Measurements from ENCODE around the gene SPAST. TPM values are rescaled to one million over a fixed set of nuclear protein-coding genes. Genes with fewer than 3 reads are reported as not detected.
"Not testable (repeated sequence)": the region's sequence is repeated elsewhere in the genome, so short reads cannot be mapped to it uniquely, and the experiment has no call there.

SPAST gene, protein sequence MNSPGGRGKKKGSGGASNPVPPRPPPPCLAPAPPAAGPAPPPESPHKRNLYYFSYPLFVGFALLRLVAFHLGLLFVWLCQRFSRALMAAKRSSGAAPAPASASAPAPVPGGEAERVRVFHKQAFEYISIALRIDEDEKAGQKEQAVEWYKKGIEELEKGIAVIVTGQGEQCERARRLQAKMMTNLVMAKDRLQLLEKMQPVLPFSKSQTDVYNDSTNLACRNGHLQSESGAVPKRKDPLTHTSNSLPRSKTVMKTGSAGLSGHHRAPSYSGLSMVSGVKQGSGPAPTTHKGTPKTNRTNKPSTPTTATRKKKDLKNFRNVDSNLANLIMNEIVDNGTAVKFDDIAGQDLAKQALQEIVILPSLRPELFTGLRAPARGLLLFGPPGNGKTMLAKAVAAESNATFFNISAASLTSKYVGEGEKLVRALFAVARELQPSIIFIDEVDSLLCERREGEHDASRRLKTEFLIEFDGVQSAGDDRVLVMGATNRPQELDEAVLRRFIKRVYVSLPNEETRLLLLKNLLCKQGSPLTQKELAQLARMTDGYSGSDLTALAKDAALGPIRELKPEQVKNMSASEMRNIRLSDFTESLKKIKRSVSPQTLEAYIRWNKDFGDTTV
- 12.5 and 14.4 TPM in 2 replicates for total RNA-seq (2012; rRNA removed)

DNA sequence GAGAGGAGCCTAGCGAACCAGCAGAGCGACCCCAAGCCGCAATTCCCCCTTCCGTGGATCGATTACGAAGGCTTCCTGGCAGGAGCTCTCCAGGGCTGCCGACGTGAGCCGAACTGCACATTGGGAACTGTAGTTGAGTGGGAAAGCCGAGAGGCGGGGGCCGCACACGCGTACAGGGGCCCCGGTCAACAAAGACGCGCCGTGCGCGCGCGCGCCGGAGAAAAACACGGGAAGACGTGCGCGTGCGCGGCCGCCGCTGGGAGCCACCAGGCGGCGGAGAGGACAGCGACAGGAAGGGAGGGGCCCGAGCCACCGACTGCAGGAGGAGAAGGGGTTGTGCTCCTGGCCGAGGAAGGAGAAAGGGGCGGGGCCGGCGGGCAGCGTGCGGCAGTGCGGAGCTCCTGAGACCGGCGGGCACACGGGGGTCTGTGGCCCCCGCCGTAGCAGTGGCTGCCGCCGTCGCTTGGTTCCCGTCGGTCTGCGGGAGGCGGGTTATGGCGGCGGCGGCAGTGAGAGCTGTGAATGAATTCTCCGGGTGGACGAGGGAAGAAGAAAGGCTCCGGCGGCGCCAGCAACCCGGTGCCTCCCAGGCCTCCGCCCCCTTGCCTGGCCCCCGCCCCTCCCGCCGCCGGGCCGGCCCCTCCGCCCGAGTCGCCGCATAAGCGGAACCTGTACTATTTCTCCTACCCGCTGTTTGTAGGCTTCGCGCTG is at the start of gene SPAST:
SPAST (plus strand) TSS at position 247 of the 711 bp plus-strand sequence; CDS start at position 523, 276 bp downstream.
- Histone ChIP-seq H3K36me3 (ENCODE audit: insufficient read depth, low read length) (no peaks in the 10 kb centered on the region), H3K9ac (ENCODE audit: low read depth, low read length) (peak within 1 kb of the TSS; percentile 85), H3K4me2 (ENCODE audit: low read length) (peak within 1 kb of the TSS; percentile 83), H3K9me3 (replicated peaks; ENCODE audit: low read length) (no peaks in the 10 kb centered on the region), H3K4me3 (ENCODE audit: low read length) (peak within 1 kb of the TSS; percentile 87), H3K4me1 (ENCODE audit: control insufficient read depth, insufficient read depth, low read length) (peaks cover 17% of the 10 kb centered on the region), H3K27me3 (ENCODE audit: control insufficient read depth, insufficient read depth, low read length) (no peaks in the 10 kb centered on the region)

DNA sequence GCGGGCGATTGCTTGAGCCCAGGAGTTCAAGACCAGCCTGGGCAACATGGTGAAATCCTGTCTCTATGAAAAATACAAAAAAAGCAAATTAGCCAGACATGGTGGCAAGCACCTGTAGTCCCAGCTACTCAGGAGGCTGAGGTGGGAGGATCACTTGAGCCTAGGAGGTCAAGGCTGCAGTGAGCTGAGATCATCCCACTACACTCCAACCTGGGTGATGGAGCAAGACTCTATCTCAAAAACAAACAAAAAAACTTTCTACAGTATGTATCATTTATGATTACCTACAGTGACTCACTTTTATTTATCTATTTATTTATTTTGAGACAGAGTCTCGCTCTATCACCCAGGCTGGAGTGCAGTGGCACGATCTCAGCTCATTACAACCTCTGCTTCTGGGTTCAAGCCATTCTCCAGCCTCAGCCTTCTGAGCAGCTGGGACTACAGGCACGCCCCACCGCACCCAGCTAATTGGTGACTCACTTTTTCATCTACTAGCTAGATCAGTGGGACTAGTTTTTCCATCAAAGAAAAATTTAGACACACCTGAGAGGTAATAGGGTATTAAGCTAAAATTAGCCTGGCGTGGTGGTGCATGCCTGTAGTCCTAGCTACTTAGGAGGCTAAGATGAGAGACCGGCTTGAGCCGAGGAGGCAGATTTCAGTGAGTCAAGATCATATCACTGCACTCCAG is 44.4 kb upstream of the SPAST start:
- H3K9me3 ChIP-seq (replicated peaks; ENCODE audit: low read length); H3K4me1 ChIP-seq (ENCODE audit: control insufficient read depth, insufficient read depth, low read length); H3K4me3 ChIP-seq (ENCODE audit: low read length); H3K4me2 ChIP-seq (ENCODE audit: low read length); H3K27me3 ChIP-seq (ENCODE audit: control insufficient read depth, insufficient read depth, low read length); H3K9ac ChIP-seq (ENCODE audit: low read depth, low read length): not testable (repeated sequence)
- peaks cover 29% of the 10 kb centered on the region for H3K36me3 ChIP-seq (ENCODE audit: insufficient read depth, low read length)

DNA sequence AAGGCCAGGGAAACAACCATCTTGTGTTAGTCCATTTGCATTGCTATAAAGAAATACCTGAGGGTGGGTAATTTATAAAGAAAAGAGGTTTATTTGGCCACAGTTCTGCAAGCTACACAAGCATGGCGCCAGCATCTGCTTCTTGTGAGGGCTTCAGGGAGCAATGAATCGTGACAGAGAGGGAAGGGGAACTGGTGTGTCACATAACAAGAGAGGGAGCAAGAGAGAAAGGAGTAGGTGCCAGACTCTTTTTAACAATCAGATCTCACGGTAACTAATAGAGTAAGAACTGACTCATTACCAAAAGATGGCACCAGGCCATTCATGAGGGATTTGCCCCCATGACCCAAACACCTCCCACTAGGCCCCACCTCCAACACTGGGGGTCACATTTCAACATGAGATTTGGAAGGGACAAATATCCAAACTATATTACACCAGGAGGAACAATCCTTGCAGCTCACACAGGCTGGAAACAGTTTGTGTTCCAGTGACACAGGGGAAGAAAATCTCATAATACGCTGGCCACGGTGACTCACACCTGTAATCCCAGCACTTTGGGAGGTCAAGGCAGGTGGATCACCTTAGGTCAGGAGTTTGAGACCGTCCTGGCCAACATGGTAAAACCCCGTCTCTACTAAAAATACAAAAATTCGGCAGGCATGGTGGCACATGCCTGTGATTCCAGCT is 29.0 kb upstream of the SPAST start:
- H3K27me3 ChIP-seq (ENCODE audit: control insufficient read depth, insufficient read depth, low read length); H3K9me3 ChIP-seq (replicated peaks; ENCODE audit: low read length); H3K4me1 ChIP-seq (ENCODE audit: control insufficient read depth, insufficient read depth, low read length); H3K4me2 ChIP-seq (ENCODE audit: low read length); H3K36me3 ChIP-seq (ENCODE audit: insufficient read depth, low read length); H3K4me3 ChIP-seq (ENCODE audit: low read length); H3K9ac ChIP-seq (ENCODE audit: low read depth, low read length): not testable (repeated sequence)

DNA sequence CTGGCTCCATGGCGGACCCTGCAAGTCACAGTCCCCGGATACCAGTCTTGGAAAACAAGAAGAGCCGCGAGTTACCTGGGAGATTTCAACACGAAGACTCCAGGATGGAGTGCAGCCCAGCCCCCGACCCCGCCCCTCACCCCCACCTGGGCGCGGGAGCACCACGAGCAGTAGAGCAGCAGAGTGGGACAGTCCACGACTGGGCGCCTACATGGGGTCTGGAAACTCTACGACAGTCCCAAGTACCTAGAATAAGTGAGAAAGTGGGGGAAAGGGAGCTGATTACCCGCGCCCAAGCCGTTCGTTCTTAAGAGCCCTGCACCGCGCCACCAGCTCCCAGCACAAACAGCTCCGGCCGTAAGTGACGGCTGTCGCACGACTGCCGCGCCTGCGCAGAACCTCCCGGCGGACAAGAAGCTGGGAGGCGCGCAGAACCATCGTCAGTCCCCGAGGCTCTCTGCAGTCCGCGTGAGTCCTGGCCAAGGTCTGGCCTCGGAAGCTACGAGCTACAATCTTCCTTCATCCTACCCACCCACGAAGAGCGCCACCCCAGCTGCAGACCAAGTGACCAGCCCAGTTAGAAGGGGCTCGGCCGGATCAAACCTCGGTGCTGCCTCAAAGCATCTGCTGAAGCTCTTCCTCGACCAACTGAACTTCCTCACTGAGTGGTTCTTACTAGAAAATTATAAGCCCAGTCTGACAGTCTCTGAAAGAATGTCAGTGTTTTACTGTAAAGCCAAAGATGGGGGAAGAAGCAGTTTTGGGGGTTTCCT is 23.7 kb upstream of the SPAST start, which contains the start of gene DPY30:
DPY30 (minus strand) TSS at position 359 of the 773 bp plus-strand sequence; CDS start at position 10, 349 bp downstream.
- H3K4me2 ChIP-seq (ENCODE audit: low read length): peak within 1 kb of the TSS; percentile 90
- H3K27me3 ChIP-seq (ENCODE audit: control insufficient read depth, insufficient read depth, low read length): no peaks in the 10 kb centered on the region
- H3K4me3 ChIP-seq (ENCODE audit: low read length): peak within 1 kb of the TSS; percentile 79
- H3K9me3 ChIP-seq (replicated peaks; ENCODE audit: low read length): no peaks in the 10 kb centered on the region
- peak within 1 kb of the TSS; percentile 86 for H3K9ac ChIP-seq (ENCODE audit: low read depth, low read length)
- peaks cover 2% of the 10 kb centered on the region for H3K4me1 ChIP-seq (ENCODE audit: control insufficient read depth, insufficient read depth, low read length)
- H3K36me3 ChIP-seq (ENCODE audit: insufficient read depth, low read length): no peaks in the 10 kb centered on the region

DNA sequence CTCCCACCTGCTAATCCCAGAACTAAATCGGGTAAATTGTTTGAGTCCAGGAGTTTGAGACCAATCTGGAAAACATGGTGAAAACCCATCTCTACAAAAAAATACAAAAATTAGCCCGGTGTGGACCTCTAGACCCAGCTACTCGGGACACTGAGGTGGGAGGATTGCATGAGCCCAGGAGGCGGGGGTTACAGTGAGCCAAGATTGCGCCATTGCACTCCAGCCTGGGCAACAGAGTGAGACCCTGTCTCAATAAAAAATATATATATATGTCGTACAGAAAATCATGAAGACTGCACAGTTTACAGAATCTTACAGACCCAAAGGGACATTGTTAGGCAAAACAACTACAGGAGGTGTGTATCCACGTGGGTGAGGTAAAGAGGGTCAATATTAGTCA is 19.8 kb upstream of the SPAST start:
- Histone ChIP-seq H3K27me3 (ENCODE audit: control insufficient read depth, insufficient read depth, low read length) (no peaks in the 10 kb centered on the region), H3K4me2 (ENCODE audit: low read length) (no peak overlapping the region), H3K4me1 (ENCODE audit: control insufficient read depth, insufficient read depth, low read length) (peaks cover 2% of the 10 kb centered on the region), H3K9ac (ENCODE audit: low read depth, low read length) (no peak overlapping the region), H3K9me3 (replicated peaks; ENCODE audit: low read length) (no peaks in the 10 kb centered on the region), H3K4me3 (ENCODE audit: low read length) (no peak overlapping the region), H3K36me3 (ENCODE audit: insufficient read depth, low read length) (no peaks in the 10 kb centered on the region)

DNA sequence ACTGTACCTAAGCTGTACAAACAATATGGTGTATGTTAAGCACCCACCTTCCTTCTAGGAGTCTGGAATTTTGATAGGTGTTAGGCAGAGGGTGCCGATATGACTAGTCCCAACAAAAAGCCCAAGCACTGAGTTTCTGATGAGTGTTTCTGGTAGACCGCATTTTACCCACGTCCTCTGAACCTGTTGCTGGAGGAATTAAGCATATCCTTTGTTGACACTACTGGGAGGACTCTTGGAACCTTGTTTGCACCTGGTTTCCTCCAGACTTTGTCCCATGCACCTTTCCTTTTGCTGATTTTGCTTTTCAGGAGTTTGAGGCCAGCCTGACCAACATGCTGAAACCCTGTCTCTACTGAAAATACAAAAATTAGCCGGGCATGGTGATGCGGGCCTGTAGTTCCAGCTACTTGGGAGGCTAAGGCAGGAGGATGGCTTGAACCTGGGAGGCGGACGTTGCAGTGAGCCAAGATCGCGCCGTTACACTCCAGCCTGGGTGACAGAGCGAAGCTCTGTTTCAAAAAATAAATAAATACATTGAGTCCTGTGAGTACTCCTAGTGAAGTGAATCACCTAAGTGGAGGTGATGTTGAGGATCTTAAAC is 11.4 kb upstream of the SPAST start:
- Histone ChIP-seq H3K9ac (ENCODE audit: low read depth, low read length) (no peak overlapping the region), H3K4me3 (ENCODE audit: low read length) (no peak overlapping the region), H3K27me3 (ENCODE audit: control insufficient read depth, insufficient read depth, low read length) (no peaks in the 10 kb centered on the region), H3K4me1 (ENCODE audit: control insufficient read depth, insufficient read depth, low read length) (no peaks in the 10 kb centered on the region), H3K4me2 (ENCODE audit: low read length) (no peak overlapping the region), H3K9me3 (replicated peaks; ENCODE audit: low read length) (no peaks in the 10 kb centered on the region), H3K36me3 (ENCODE audit: insufficient read depth, low read length) (no peaks in the 10 kb centered on the region)

DNA sequence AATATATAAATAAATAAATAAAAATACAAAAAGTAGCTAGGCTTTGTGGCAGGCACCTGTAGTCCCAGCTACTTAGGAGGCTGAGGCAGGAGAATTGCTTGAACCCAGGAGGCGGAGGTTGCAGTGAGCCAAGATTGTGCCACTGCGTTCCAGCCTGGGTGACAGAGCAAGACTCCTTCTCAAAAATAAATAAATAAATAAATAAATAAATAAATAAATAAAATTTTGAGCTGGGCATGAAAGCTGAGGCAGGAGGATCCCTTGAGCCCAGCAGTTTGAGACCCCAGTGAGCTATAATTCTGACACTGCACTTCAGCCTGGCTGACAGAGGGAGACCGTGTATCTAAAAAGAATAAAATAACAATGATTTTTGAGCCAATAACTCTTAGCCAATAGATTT is 8.8 kb upstream of the SPAST start:
- not testable (repeated sequence) for H3K27me3 ChIP-seq (ENCODE audit: control insufficient read depth, insufficient read depth, low read length); H3K4me1 ChIP-seq (ENCODE audit: control insufficient read depth, insufficient read depth, low read length); H3K4me3 ChIP-seq (ENCODE audit: low read length); H3K36me3 ChIP-seq (ENCODE audit: insufficient read depth, low read length); H3K9ac ChIP-seq (ENCODE audit: low read depth, low read length); H3K4me2 ChIP-seq (ENCODE audit: low read length); H3K9me3 ChIP-seq (replicated peaks; ENCODE audit: low read length)

DNA sequence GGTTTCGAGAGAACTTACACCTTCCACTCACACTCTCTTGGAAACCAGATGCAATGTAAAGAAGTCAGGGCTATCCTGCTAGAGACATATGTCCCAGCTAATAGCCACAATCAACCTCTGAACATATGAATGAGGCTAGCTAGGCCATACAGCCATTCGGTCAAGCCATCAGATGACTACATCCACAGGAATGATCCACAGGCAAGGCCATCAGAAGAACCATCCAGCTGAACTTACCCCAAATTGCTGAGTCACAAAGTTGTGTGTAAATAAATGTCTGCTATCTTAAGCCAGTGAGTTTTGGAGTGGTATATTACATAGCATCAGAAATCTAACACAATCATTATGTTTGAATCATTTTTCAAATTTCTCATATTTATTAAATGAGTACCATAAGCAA is 5.2 kb upstream of the SPAST start:
- H3K9me3 ChIP-seq (replicated peaks; ENCODE audit: low read length): no peaks in the 10 kb centered on the region
- H3K36me3 ChIP-seq (ENCODE audit: insufficient read depth, low read length): no peaks in the 10 kb centered on the region
- H3K4me1 ChIP-seq (ENCODE audit: control insufficient read depth, insufficient read depth, low read length): peaks cover 8% of the 10 kb centered on the region
- no peak overlapping the region for H3K4me3 ChIP-seq (ENCODE audit: low read length)
- H3K27me3 ChIP-seq (ENCODE audit: control insufficient read depth, insufficient read depth, low read length): no peaks in the 10 kb centered on the region
- H3K4me2 ChIP-seq (ENCODE audit: low read length): no peak overlapping the region
- no peak overlapping the region for H3K9ac ChIP-seq (ENCODE audit: low read depth, low read length)

DNA sequence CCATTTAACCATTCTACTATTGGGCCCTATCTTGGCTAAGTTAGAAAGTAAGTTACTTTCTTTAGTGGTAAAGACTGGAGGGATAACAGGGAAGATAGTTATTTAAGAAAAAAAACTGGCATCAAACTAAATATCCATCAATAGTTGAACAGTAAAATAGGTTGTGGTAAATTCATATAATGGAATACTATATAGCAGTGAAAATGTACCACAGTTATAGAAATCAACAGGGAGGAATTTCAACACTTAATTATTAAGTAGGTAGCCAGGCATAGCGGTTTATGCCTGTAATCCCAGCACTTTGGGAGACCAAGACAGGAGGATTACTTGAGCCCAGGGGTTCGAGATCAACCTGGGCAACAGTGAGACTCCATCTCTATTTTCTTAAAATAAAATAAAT is 3.1 kb upstream of the SPAST start:
- Histone ChIP-seq H3K4me3 (ENCODE audit: low read length) (no peak overlapping the region), H3K9ac (ENCODE audit: low read depth, low read length) (no peak overlapping the region), H3K27me3 (ENCODE audit: control insufficient read depth, insufficient read depth, low read length) (no peaks in the 10 kb centered on the region), H3K4me2 (ENCODE audit: low read length) (no peak overlapping the region), H3K9me3 (replicated peaks; ENCODE audit: low read length) (no peaks in the 10 kb centered on the region), H3K36me3 (ENCODE audit: insufficient read depth, low read length) (no peaks in the 10 kb centered on the region), H3K4me1 (ENCODE audit: control insufficient read depth, insufficient read depth, low read length) (peaks cover 17% of the 10 kb centered on the region)

DNA sequence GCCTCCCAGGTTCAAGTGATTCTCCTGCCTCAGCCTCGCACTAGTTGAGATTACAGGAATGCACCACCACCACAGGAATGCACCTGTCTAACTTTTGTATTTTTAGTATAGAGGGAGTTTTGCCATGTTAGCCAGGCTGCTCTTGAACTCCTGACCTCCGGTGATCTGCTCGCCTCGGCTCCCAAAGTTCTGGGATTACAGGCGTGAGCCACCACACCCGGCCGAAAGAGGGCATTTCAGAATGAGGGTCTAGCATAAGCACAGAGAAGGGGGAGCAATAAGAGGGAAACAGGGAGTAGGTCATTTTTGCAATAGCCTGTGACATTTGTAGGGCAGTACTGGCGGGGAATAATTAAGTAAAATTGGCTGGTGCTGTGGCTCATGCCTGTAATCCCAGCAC is 1.9 kb upstream of the SPAST start:
- Histone ChIP-seq H3K4me2 (ENCODE audit: low read length) (no peak overlapping the region), H3K9me3 (replicated peaks; ENCODE audit: low read length) (no peaks in the 10 kb centered on the region), H3K27me3 (ENCODE audit: control insufficient read depth, insufficient read depth, low read length) (no peaks in the 10 kb centered on the region), H3K4me3 (ENCODE audit: low read length) (no peak overlapping the region), H3K36me3 (ENCODE audit: insufficient read depth, low read length) (no peaks in the 10 kb centered on the region), H3K9ac (ENCODE audit: low read depth, low read length) (no peak overlapping the region), H3K4me1 (ENCODE audit: control insufficient read depth, insufficient read depth, low read length) (peaks cover 17% of the 10 kb centered on the region)

Measured in skeletal muscle satellite cell (primary cell).